ENCODE results near the gene CPNE9.

DNA sequence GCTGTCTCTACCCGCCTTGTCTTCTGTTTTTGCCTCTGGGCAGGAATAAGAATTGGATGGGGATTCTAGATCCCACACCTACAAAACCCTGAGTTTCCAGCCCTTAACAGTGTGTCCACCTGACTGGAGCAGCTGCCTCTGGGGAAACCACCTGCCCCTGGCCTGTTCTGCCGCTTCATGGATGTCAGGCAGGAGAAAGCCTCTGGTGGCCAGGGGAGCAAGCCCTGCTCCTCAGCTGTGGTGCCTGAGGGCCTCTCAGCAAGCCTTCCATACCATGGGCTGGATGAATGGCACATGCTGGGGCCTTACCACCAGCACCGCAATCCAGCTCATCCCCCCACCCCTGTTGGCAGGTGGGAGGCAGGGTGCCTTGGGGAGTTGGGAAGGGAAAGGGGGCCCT, 5.3 kb upstream of the CPNE9 start:
- TF ChIP-seq BCL6 (CRISPR knock-in tag; IDR thresholded peaks at IDR 0.05) (no peak), CTCF (CRISPR knock-in tag; IDR thresholded peaks at IDR 0.05) (no peak), FOXO4 (CRISPR knock-in tag; conservative IDR thresholded peaks at IDR 0.05) (no peak), SRY (CRISPR knock-in tag; IDR thresholded peaks at IDR 0.05) (no peak), NFE2 (CRISPR knock-in tag; IDR thresholded peaks at IDR 0.05) (no peak), ETS1 (CRISPR knock-in tag; IDR thresholded peaks at IDR 0.05) (no peak), CHD2 (IDR thresholded peaks at IDR 0.05; ENCODE audit: low read depth, low read length) (no peak), ZFX (CRISPR knock-in tag; IDR thresholded peaks at IDR 0.05; ENCODE audit: low read depth) (no peak), ZNF232 (CRISPR knock-in tag; IDR thresholded peaks at IDR 0.05; ENCODE audit: borderline replicate concordance) (no peak), SPEN (CRISPR knock-in tag; IDR thresholded peaks at IDR 0.05; ENCODE audit: low read depth) (no peak)

All from HepG2 (cell line).